RWPE2 (cell line): ENCODE data around the gene ECE2.

Experiments
- ATAC-seq: fragments of 200-7000 bp; cut with Tn5 transposase; 3 replicates; pipeline ENCODE4 v1.9.1; 2021; ENCODE audit warnings: low read depth
- DNase-seq: peaks from one replicate; pipeline ENCODE4 v3.0.0-alpha.2; 2020; ENCODE audit warnings: low spot score
- H3K27ac ChIP-seq: fragments of 450-650 bp; 2 replicates; pipeline ENCODE4 v1.5.1; 2017; ENCODE audit warnings: mild to moderate bottlenecking; ENCODE audit not compliant: poor library complexity, severe bottlenecking
- H3K27me3 ChIP-seq: fragments of 250-450 bp; sonication (Bioruptor Pico); 2 replicates; pipeline ENCODE4 v1.5.1; 2021; ENCODE audit warnings: mild to moderate bottlenecking, moderate library complexity; ENCODE audit not compliant: insufficient read depth, poor library complexity, severe bottlenecking
- H3K36me3 ChIP-seq: fragments of 250-450 bp; sonication (Bioruptor Pico); 2 replicates; pipeline ENCODE4 v1.5.1; 2020; ENCODE audit warnings: low read depth, mild to moderate bottlenecking, moderate library complexity
- H3K4me1 ChIP-seq: fragments of 250-450 bp; sonication (Bioruptor Pico); 2 replicates; pipeline ENCODE4 v1.5.1; 2021; ENCODE audit warnings: mild to moderate bottlenecking, moderate library complexity; ENCODE audit not compliant: insufficient read depth, poor library complexity, severe bottlenecking
- H3K4me3 ChIP-seq: fragments of 250-450 bp; sonication (Bioruptor Pico); 2 replicates; pipeline ENCODE4 v1.5.1; 2021; ENCODE audit warnings: mild to moderate bottlenecking, moderate library complexity; ENCODE audit not compliant: severe bottlenecking
- H3K9me3 ChIP-seq: fragments of 250-450 bp; sonication (Bioruptor Pico); 2 replicates; pipeline ENCODE4 v1.5.1; 2021; ENCODE audit warnings: mild to moderate bottlenecking, moderate library complexity; ENCODE audit not compliant: severe bottlenecking
- TF ChIP-seq, protein P1 (sequence below): fragments of 450-650 bp; IDR thresholded peaks from one replicate; pipeline ENCODE4 v1.5.1; 2017; ENCODE audit warnings: mild to moderate bottlenecking, moderate library complexity; ENCODE audit not compliant: poor library complexity, severe bottlenecking

Gene ECE2

GRCh38 chr3:184317201-184317600 lies 41.4 kb downstream of the ECE2 start:
- DNase-seq (no peak), ATAC-seq (no peak)
- peaks cover 62% of the 10 kb centered on the region for H3K36me3 ChIP-seq
- H3K9me3 ChIP-seq, result no peaks in the 10 kb centered on the region
- H3K27ac ChIP-seq, result peak overlapping the region; percentile 94
- peaks cover 17% of the 10 kb centered on the region for H3K4me1 ChIP-seq
- TF ChIP-seq, protein P1, sequence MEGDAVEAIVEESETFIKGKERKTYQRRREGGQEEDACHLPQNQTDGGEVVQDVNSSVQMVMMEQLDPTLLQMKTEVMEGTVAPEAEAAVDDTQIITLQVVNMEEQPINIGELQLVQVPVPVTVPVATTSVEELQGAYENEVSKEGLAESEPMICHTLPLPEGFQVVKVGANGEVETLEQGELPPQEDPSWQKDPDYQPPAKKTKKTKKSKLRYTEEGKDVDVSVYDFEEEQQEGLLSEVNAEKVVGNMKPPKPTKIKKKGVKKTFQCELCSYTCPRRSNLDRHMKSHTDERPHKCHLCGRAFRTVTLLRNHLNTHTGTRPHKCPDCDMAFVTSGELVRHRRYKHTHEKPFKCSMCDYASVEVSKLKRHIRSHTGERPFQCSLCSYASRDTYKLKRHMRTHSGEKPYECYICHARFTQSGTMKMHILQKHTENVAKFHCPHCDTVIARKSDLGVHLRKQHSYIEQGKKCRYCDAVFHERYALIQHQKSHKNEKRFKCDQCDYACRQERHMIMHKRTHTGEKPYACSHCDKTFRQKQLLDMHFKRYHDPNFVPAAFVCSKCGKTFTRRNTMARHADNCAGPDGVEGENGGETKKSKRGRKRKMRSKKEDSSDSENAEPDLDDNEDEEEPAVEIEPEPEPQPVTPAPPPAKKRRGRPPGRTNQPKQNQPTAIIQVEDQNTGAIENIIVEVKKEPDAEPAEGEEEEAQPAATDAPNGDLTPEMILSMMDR, result no peak
- no peak overlapping the region for H3K4me3 ChIP-seq
- H3K27me3 ChIP-seq, result no peaks in the 10 kb centered on the region

DNA sequence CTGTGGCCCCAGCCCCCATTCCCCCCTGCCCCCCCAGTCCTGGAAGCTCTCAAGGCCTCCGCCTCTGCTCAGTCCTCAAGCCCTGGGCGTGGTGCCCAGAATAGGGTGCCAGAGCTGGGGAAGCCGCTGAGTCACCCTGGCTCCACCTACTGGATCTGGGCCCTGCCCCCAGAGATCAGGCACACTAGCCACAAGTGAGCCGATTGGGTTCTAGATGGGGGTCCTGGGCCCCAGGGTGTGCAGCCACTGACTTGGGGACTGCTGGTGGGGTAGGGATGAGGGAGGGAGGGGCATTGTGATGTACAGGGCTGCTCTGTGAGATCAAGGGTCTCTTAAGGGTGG lies 44.3 kb downstream of the ECE2 start:
- TF ChIP-seq, protein P1, result no peak
- Histone ChIP-seq H3K4me1 (peaks cover 17% of the 10 kb centered on the region), H3K4me3 (no peak overlapping the region), H3K27ac (peak overlapping the region; percentile 94), H3K9me3 (no peaks in the 10 kb centered on the region), H3K36me3 (peaks cover 90% of the 10 kb centered on the region), H3K27me3 (no peaks in the 10 kb centered on the region)
- peak; percentile 82 for ATAC-seq
- peak; percentile 98 for DNase-seq

GRCh38 chr3:184321666-184322065 lies 45.8 kb downstream of the ECE2 start:
- Histone ChIP-seq H3K4me3 (no peak overlapping the region), H3K4me1 (peaks cover 15% of the 10 kb centered on the region), H3K27me3 (no peaks in the 10 kb centered on the region), H3K9me3 (no peaks in the 10 kb centered on the region), H3K27ac (no peak overlapping the region), H3K36me3 (peaks cover 94% of the 10 kb centered on the region)
- ATAC-seq (no peak), DNase-seq (no peak)
- TF ChIP-seq, protein P1, result no peak

DNA sequence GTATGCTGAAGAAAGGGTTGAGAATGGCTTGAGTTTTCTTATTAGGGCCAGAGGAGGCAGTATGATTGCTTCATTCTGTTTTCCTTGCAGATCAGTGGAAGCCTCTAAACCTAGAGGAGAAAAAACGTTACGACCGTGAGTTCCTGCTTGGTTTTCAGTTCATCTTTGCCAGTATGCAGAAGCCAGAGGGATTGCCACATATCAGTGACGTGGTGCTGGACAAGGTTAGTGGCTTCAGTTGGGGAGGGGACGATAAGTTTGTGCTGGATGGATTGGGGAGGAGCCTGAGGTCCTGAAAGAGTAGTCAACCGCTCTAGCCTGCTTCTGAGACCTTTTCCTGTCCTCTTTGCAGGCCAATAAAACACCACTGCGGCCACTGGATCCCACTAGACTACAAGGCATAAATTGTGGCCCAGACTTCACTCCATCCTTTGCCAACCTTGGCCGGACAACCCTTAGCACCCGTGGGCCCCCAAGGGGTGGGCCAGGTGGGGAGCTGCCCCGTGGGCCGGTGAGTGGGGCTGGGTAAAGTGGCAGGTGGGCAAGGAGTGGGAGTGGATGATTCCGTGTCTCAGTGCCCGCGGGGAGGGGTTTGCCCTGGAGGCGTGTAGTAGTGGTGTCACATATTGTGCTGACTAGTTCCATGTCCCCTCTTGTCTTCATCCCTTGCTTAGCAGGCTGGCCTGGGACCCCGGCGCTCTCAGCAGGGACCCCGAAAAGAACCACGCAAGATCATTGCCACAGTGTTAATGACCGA lies 47.1 kb downstream of the ECE2 start:
- TF ChIP-seq, protein P1, result no peak
- DNase-seq, result no peak
- H3K27ac ChIP-seq, result no peak overlapping the region
- H3K4me3 ChIP-seq, result no peak overlapping the region
- H3K27me3 ChIP-seq, result no peaks in the 10 kb centered on the region
- H3K36me3 ChIP-seq, result peaks cover 94% of the 10 kb centered on the region
- H3K4me1 ChIP-seq, result peaks cover 13% of the 10 kb centered on the region
- H3K9me3 ChIP-seq, result no peaks in the 10 kb centered on the region
- no peak for ATAC-seq

DNA sequence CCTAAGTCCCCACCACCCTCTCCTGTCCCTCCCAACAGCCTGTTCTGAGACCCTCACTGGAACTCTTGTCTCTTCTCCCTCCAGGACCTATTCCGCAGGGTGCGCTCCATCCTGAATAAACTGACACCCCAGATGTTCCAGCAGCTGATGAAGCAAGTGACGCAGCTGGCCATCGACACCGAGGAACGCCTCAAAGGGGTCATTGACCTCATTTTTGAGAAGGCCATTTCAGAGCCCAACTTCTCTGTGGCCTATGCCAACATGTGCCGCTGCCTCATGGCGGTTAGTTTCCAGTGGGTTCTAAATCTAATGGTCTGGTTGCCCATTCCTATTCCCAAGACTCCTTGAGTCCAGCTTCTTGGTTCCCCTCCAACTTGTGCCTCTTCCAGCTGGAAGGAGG lies 47.9 kb downstream of the ECE2 start:
- Histone ChIP-seq H3K27me3 (no peaks in the 10 kb centered on the region), H3K4me1 (peaks cover 13% of the 10 kb centered on the region), H3K36me3 (peaks cover 94% of the 10 kb centered on the region), H3K4me3 (no peak overlapping the region), H3K27ac (no peak overlapping the region), H3K9me3 (no peaks in the 10 kb centered on the region)
- no peak for ATAC-seq
- TF ChIP-seq, protein P1, result no peak
- no peak for DNase-seq
